ENCODE data around the gene SCP2.

SCP2 gene

DNA sequence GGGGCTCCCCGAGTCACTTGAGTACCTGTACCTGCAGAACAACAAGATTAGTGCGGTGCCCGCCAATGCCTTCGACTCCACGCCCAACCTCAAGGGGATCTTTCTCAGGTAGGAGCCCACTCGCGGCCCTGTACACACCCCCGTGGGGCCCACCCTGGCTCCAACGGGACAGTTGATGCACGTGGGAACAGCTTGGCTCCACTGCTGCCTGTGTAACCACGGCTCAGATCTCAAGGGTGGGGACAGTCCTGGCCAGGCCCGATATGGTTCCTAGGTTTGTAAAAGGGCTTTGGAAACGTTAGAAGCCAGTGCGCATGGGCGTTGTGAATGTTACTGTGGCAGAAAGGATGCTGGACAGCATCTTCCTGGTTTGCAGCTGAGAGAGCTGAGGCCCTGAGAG lies 153.7 kb downstream of the SCP2 start:
- ChIA-PET POLR2A (no interaction called here), CTCF (no interaction called here)
- DNase-seq (ENCODE audit: low read depth, low spot score): no peak
- H3K4me3 ChIP-seq (ENCODE audit: low read depth, low read length): no peak overlapping the region
- no peak for TF ChIP-seq CTCF (IDR thresholded peaks at IDR 0.05; ENCODE audit: insufficient read depth, low read length, missing control alignments)

- no peak for TF ChIP-seq CTCF (IDR thresholded peaks at IDR 0.05; ENCODE audit: insufficient read depth, low read length, missing control alignments)
- CTCF ChIA-PET: no interaction called here
- POLR2A ChIA-PET: no interaction called here
- no peak overlapping the region for H3K4me3 ChIP-seq (ENCODE audit: low read depth, low read length)
- DNase-seq (ENCODE audit: low read depth, low spot score): no peak
These were observed 154.4 kb downstream of the SCP2 start for GRCh38 chr1:53081384-53082066.

DNA sequence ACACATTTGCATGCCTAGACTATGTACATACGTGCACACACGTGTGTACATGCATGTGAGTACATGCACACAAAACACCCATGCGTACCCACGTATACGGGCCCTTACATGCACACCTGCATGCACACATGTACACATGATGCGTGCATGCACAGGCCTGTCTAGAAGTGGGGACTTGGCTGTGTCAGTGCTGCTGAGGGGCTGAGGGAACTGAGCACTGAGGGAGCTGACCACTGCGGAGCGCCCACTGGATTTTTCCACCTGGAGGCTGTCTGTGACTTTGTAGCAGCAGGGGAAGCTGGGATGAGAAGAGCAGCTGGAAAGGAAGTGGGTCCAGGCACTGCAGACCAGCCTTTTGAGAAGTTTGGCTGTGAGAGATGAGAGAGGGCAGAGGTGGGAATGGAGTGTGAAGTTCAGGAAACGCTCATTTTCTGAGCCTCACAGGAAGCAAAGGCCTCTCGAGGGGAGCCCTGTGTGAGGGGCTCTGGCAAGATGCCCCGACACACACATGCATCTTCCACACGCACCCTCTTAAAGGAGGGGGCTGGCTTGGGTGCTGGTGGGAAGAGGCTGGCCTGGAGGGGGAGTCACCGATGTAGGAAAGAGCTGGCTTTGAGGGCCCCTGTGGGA lies 155.9 kb downstream of the SCP2 start:
- no peak for TF ChIP-seq CTCF (IDR thresholded peaks at IDR 0.05; ENCODE audit: insufficient read depth, low read length, missing control alignments)
- DNase-seq (ENCODE audit: low read depth, low spot score): no peak
- CTCF ChIA-PET: no interaction called here
- no peak overlapping the region for H3K4me3 ChIP-seq (ENCODE audit: low read depth, low read length)
- POLR2A ChIA-PET: no interaction called here

DNA sequence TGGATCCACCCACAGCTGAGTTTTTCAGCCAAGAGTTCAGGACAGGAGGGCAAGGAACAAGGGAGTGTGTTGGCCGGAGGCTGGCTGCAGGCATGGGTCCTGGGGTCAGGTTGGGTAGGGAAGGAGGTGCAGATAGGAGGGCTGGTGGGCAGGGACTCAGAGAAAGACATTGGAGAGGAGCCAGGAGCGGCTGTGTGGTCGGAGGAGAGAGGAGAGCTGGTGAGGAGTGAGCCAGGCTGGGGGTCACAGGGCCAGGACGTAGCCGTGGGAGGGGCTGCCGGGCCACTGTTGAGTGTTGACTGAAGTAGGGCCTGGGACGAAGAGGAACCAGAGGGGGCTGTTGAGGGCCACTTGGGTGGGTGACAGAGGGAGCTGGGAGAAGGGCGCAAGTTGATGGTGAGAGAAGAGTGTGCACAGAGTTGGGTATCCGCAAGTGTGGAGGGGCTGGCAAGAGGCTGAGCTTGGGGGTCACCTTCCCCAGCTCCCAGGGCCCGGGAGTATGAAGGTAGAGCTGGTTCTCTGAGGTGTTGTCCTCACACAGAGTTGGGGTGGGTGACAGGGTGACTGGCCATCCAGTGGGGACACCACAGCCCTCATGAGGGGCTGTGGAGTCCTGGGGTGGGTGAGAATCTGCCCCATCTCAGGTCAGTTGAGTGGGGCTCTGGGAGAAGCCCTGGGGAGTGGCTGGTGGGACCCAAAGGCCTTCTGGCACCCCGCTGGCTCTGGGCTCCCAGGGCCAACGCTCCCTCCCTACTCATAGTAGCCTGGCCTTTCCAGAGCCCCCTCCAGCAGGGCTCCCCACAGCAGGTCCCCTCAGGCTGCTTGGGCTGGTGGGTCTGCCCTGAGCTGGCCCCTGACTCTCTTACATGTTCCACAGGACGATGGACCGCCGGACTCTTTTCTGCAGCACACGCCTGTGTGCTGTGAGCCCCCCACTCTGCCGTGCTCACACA lies 156.8 kb downstream of the SCP2 start:
- TF ChIP-seq CTCF (IDR thresholded peaks at IDR 0.05; ENCODE audit: insufficient read depth, low read length, missing control alignments): no peak
- ChIA-PET CTCF (interaction anchor here (1.4 kb wide), 1 partner anchor 98 kb away, joined by 4 read pairs; no protein-coding TSS in a partner anchor), POLR2A (no interaction called here)
- DNase-seq (ENCODE audit: low read depth, low spot score): no peak
- H3K4me3 ChIP-seq (ENCODE audit: low read depth, low read length): no peak overlapping the region

DNA sequence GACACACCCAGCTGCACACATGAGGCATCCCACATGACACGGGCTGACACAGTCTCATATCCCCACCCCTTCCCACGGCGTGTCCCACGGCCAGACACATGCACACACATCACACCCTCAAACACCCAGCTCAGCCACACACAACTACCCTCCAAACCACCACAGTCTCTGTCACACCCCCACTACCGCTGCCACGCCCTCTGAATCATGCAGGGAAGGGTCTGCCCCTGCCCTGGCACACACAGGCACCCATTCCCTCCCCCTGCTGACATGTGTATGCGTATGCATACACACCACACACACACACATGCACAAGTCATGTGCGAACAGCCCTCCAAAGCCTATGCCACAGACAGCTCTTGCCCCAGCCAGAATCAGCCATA lies 157.5 kb downstream of the SCP2 start:
- TF ChIP-seq CTCF (IDR thresholded peaks at IDR 0.05; ENCODE audit: insufficient read depth, low read length, missing control alignments): no peak
- no peak for DNase-seq (ENCODE audit: low read depth, low spot score)
- CTCF ChIA-PET: interaction anchor here (1.4 kb wide), 1 partner anchor 98 kb away, joined by 4 read pairs; no protein-coding TSS in a partner anchor
- no peak overlapping the region for H3K4me3 ChIP-seq (ENCODE audit: low read depth, low read length)
- POLR2A ChIA-PET: no interaction called here

- ChIA-PET POLR2A (no interaction called here), CTCF (interaction anchor here (1.4 kb wide), 1 partner anchor 97 kb away, joined by 4 read pairs; no protein-coding TSS in a partner anchor)
- H3K4me3 ChIP-seq (ENCODE audit: low read depth, low read length): no peak overlapping the region
- no peak for TF ChIP-seq CTCF (IDR thresholded peaks at IDR 0.05; ENCODE audit: insufficient read depth, low read length, missing control alignments)
- DNase-seq (ENCODE audit: low read depth, low spot score): no peak
These were observed 158.3 kb downstream of the SCP2 start for GRCh38 chr1:53085405-53085804.

All from AG04449 (cell line).